Fibroblast of upper back skin (primary cell): ENCODE results near the gene ABL1.
A peak's percentile ranks its signal among the peaks of the same experiment; 100 is the strongest.
"Not testable (repeated sequence)": the region's sequence is repeated elsewhere in the genome, so short reads cannot be mapped to it uniquely, and the experiment has no call there.

Experiments used
- DNase-seq: peaks from one replicate; pipeline ENCODE4 v3.0.0-alpha.2; 2013

The ABL1 gene

GRCh38 chr9:130825809-130826208 lies 9.2 kb upstream of the ABL1 start:
- no peak for DNase-seq

- no peak for DNase-seq
These were observed 5.3 kb upstream of the ABL1 start for GRCh38 chr9:130829762-130830161.

GRCh38 chr9:130830231-130830760 lies 4.8 kb upstream of the ABL1 start:
- DNase-seq: no peak

GRCh38 chr9:130831077-130831476 lies 4.0 kb upstream of the ABL1 start:
- no peak for DNase-seq

GRCh38 chr9:130833031-130833990 lies 1.7 kb upstream of the ABL1 start:
- DNase-seq: peak; percentile 69

GRCh38 chr9:130835441-130836298 lies 616 bp downstream of the ABL1 start:
- peak; percentile 59 for DNase-seq

GRCh38 chr9:130837002-130837511 lies 2.0 kb downstream of the ABL1 start:
- DNase-seq: peak; percentile 62

- DNase-seq: no peak
These were observed 2.6 kb downstream of the ABL1 start for GRCh38 chr9:130837643-130838042.

- DNase-seq: no peak
These were observed 4.4 kb downstream of the ABL1 start for GRCh38 chr9:130839132-130840111.

- no peak for DNase-seq
These were observed 7.5 kb downstream of the ABL1 start for GRCh38 chr9:130842545-130842944.

- DNase-seq: no peak
These were observed 8.2 kb downstream of the ABL1 start for GRCh38 chr9:130843049-130843908.

GRCh38 chr9:130844044-130844451 lies 9.0 kb downstream of the ABL1 start:
- DNase-seq: no peak

- DNase-seq: no peak
These were observed 10.2 kb downstream of the ABL1 start for GRCh38 chr9:130845254-130845653.

GRCh38 chr9:130845901-130846481 lies 10.9 kb downstream of the ABL1 start:
- peak; percentile 84 for DNase-seq

- DNase-seq: peak; percentile 75
These were observed 11.6 kb downstream of the ABL1 start for GRCh38 chr9:130846487-130847305.

- DNase-seq: peak; percentile 100
These were observed 12.5 kb downstream of the ABL1 start for GRCh38 chr9:130847306-130848217.

- not testable (repeated sequence) for DNase-seq
These were observed 13.5 kb downstream of the ABL1 start for GRCh38 chr9:130848514-130848913.

- no peak for DNase-seq
These were observed 14.3 kb downstream of the ABL1 start for GRCh38 chr9:130849356-130849755.
